Right ventricle myocardium inferior (tissue), 1 donor: ENCODE data around the gene SELENOP. TPM values are rescaled to one million over a fixed set of nuclear protein-coding genes. Genes with fewer than 3 reads are reported as not detected.
"Not testable (repeated sequence)": the region's sequence is repeated elsewhere in the genome, so short reads cannot be mapped to it uniquely, and the experiment has no call there.

Experiments used
- ATAC-seq: fragments of 200-7000 bp; cut with Tn5 transposase; one replicate; pipeline ENCODE4 v1.9.1; 2020; ENCODE audit warnings: mild to moderate bottlenecking, moderate library complexity
- DNase-seq: peaks from one replicate; pipeline ENCODE4 v3.0.0; 2021; ENCODE audit errors: missing footprints
- intact Hi-C: fragments of 100-400 bp; cut with DNase I; formaldehyde crosslinking; loops from one replicate; pipeline ENCODE4 v1.11.0; 2022
- long read RNA-seq: library from polyadenylated mRNA; unstranded; transcript quantifications from one replicate; pipeline ENCODE4 v2.0.0, GENCODE V29; 2021
- total RNA-seq: library from RNA; stranded (reverse); fragmentation: NEBNext Ultra II Directional; extraction: Animal tissue kit (Norgen Biotek cat#: 25700); gene quantifications from one replicate; pipeline ENCODE4 v1.2.1, GENCODE V29; 2021
- donor health status: DM: no; HTN: yes; CAD: no; lungs with severe emphysema.

Gene SELENOP, protein sequence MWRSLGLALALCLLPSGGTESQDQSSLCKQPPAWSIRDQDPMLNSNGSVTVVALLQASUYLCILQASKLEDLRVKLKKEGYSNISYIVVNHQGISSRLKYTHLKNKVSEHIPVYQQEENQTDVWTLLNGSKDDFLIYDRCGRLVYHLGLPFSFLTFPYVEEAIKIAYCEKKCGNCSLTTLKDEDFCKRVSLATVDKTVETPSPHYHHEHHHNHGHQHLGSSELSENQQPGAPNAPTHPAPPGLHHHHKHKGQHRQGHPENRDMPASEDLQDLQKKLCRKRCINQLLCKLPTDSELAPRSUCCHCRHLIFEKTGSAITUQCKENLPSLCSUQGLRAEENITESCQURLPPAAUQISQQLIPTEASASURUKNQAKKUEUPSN
- 284 TPM for total RNA-seq
- long read RNA-seq, transcript SELENOP-214 (5 exons, 2,243 nt): major isoform, 130 of 144 reads
- long read RNA-seq, transcript SELENOP-202 (3 exons, 799 nt): minor isoform, 8 of 144 reads
- long read RNA-seq, partial matches to known transcripts: 0 of 144 reads
- long read RNA-seq, other reads (novel, unspliced or antisense): 2 of 144 reads

DNA sequence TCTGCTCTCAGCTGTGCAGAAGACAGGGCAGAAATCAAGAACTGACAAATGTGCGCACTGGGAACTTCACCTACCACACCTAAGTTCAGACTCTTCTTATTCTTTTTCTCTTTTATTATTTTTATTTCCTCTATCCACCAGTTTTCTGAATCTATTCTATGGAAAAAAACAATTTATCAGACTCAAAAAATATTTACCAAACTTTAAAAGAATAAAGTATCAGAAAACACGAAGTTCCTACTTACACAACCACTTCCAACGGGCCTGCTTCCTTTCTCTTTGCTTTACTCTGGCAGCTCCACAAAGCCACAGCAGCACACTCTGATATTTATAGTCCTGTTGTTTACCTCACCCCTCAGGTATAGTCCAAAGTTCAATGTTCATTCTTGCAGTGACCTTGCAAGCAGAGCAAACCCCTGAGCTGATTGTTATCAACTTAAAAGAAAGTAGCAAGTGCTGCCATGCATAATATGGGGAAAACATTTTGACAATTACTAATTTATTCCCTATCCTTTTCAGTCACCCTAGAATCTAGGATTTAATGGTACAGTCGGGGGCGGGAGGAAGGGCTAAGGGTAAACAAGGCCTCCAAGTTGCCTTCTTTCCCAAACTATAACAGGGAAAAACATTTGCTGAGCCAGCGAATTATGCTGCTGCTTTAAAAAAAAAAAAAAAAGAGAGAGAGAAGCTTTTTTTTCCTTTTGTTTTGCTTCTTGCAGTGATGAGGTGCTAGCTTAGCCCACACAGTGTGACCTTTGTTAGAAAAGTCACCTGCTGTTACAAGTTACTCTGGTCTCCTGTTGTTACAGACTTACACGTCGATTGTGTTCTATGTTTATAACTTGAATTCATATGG is at the start of gene SELENOP:
SELENOP (minus strand) TSS at position 302 of the 856 bp plus-strand sequence. CDS start 3,539 bp downstream, outside the sequence.
- peak; percentile 95 for ATAC-seq
- intact Hi-C loops: loop anchor here (2.0 to 5.0 kb wide), 2 partner anchors 29 to 45 kb away; no protein-coding TSS in a partner anchor

GRCh38 chr5:42858687-42859086 is 47.0 kb upstream of the SELENOP start:
- ATAC-seq (peak; percentile 42), DNase-seq (no peak)
- intact Hi-C loops: loop anchor here (5.0 kb wide), 1 partner anchor 46 kb away; the partner anchor contains the start of gene SELENOP

More for the DNA sequence above, at the start of gene SELENOP:
- DNase-seq: peak; percentile 64

GRCh38 chr5:42858031-42858643 is 46.4 kb upstream of the SELENOP start:
- peak; percentile 72 for ATAC-seq
- intact Hi-C loops: loop anchor here (5.0 kb wide), 1 partner anchor 46 kb away; the partner anchor contains the start of gene SELENOP

DNA sequence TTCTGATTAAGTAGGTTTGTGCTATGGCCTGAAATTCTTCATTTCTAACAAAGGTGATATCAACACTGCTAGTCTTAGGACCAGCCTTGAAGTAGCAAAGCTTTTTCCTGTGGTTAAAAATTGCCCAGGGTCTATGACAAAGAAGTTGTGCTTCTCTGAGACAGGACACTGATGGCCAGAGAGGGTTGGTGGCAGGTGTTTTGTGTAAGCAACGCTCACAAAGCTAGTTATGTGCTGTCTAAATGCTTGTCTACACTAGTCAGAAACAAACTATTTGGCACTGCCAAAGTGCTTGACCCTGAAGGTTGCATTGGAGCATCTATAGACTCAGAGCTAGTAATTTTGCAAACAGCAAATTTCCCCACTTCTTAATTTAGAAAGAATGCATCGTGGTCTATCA is 44.1 kb upstream of the SELENOP start:
- no peak for DNase-seq
- intact Hi-C loops: loop anchor here (5.0 kb wide), 1 partner anchor 44 kb away; the partner anchor contains the start of gene SELENOP
- ATAC-seq: no peak

More at GRCh38 chr5:42858031-42858643, 46.4 kb upstream of the SELENOP start:
- no peak for DNase-seq

DNA sequence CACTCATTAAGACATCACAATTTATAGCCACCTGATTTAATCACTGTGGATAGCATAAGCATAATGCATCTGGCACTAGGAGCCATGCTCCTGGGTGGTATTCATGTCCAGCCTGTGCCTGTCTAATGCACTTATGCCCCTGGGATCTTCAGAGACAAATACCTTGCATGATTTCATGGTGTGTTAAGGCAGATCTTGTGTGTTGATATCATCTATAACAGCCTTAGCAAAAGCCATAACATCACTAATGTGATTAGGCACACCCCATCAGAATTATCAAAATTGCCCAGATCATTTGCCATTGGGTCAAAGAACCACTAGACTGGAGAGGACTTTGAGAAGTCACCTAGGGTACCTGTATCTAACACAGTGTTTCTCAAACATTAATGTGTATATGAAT is 43.7 kb upstream of the SELENOP start:
- ATAC-seq (no peak), DNase-seq (no peak)
- intact Hi-C loops: loop anchor here (5.0 kb wide), 1 partner anchor 43 kb away; the partner anchor contains the start of gene SELENOP

DNA sequence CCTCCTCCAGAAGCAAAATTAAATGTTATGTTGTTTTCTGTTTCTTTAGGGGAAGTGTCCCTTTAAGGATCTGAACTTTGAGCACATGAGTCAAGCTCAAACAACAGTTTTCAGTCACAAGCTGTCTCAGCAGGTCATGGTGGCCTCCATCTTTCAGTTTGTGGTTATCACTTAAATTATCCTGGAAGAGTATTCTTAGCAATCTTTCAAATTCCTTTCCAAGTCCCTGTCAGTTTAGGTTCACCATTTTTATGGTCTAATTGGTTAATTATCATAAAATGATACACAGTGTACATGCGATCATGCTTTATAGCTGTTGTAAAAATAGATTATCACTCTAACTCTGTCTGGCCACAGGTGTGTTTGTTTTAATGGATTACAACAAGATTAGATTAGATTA is 43.1 kb upstream of the SELENOP start:
- DNase-seq (no peak), ATAC-seq (no peak)
- intact Hi-C loops: loop anchor here (5.0 kb wide), 1 partner anchor 42 kb away; the partner anchor contains the start of gene SELENOP

- DNase-seq: no peak
- intact Hi-C loops: no loop called here
- no peak for ATAC-seq
These were observed 41.1 kb upstream of the SELENOP start for GRCh38 chr5:42852826-42853225.

DNA sequence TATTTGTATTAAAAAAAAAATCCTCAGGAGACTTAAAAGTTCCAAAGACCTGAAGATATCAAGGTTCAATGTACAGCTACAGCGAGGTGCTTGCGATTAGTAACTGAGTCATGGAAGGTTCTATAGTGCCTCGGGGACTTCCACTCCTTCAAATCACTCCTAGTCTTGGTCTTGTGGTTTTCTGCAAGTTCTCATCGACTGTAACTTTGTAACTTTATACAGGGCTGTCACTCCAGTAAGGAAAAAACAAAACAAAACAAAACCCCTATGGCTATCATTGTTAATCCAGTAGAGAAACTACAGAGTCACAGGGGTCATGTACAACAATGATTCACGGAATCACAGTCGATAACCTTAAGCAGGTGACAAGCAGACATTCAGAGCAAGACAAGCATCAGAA is 39.8 kb upstream of the SELENOP start:
- DNase-seq (no peak), ATAC-seq (no peak)
- intact Hi-C loops: no loop called here

DNA sequence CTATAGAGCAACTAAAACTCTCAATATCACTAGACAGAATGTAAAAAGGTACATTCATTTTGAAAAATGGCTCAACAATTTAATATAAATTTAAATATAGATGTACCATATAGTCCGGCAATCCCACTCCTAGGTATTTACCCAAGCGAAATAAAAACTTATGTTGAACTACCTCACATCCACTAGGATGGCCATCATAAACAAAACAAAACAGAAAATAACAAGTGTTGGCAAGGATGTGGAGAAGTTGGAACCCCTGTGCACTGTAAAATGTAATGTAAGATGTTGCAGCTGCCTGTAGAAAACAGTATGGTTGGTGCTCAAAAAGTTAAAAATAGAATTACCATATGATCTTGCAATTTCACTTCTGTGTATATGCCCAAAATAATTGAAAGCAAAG is 36.9 kb upstream of the SELENOP start:
- ATAC-seq (no peak), DNase-seq (no peak)
- intact Hi-C loops: no loop called here

GRCh38 chr5:42844408-42844807 is 32.7 kb upstream of the SELENOP start:
- intact Hi-C loops, ATAC-seq, DNase-seq: not testable (repeated sequence)

DNA sequence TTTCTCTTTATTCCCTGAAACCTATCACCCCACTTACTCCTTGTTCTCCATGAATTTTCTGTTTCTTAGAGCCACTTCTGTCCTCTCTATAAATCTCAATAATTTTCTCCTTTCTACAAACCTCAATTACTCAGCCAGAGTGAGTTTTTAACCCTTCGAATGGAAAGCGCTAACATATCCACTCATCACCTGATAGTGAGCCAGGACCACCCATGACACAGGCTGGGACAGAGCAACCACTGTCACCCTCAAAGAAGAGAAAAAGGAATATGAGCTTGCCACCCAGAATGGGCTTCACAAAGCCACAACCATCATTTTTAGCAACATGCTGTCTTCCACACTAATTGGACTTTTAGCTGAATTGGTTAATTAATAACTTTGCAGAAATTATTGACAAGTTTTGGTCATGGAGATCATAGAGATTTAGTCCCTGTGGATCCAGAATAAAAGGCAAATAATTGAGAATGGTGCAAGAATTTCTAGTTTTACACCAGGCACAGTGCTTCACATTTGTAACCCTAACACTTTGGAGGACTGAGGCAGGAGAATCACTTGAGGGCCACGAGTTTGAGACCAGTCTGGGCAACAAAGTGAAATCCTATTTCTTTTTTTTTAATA is 32.1 kb upstream of the SELENOP start:
- intact Hi-C loops: no loop called here
- DNase-seq (no peak), ATAC-seq (no peak)

DNA sequence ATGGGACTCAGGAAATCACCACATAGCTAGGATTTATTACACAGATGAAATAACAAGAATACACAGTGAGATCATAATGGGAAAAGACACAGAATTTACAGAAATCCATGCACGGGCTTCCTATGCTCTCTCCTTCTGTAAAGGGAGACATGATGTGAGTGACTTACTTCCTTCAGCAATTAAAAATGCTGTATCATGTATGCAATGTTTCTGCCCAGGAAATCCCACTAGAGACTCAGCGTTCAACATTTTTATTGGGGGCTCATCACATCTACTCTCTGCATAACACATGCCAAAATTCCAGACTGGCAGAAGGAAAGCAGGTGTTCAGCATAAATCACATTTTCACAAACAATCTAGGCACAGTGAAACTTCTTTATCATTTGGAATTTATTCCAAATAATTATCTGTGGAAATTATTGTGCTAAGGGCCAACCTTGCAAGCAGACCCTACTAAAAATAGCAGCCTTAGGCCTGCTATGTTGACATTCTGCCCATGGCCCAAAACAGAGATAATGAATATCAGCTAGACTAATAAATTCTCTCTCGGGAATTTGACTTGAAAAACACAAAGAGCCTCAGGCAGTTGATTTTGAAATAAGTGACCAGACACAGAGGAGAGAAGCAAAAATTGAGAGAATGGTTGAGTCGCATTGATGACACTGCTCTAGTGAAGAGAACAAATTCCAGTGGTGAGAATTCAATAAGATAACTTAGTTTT is 31.4 kb upstream of the SELENOP start:
- ATAC-seq: peak; percentile 80
- intact Hi-C loops: no loop called here
- no peak for DNase-seq

GRCh38 chr5:42840842-42841567 is 29.3 kb upstream of the SELENOP start:
- DNase-seq (no peak), ATAC-seq (no peak)
- intact Hi-C loops: loop anchor here (2.0 kb wide), 1 partner anchor 30 kb away; the partner anchor contains the start of gene SELENOP

DNA sequence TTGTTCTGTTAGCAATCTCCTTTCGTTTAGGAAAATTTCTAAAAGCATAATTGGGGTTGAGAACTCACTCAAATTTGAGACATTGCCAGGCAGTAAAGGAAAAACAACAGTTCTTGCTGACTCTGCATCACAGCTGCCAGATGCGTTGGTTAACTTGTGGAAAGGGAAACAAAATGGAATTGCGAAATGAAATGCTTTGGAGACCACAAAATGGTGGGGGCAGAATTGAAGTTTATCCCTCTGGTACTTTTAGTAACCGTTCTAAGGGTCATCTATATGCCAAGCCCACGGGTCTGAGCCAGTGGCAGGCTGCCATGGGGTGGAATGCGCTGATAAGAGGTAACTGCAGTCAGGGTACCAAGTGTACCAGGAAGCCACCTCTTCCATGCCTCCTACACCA is 28.6 kb upstream of the SELENOP start:
- intact Hi-C loops: loop anchor here (2.0 kb wide), 1 partner anchor 29 kb away; the partner anchor contains the start of gene SELENOP
- DNase-seq: peak; percentile 76

DNA sequence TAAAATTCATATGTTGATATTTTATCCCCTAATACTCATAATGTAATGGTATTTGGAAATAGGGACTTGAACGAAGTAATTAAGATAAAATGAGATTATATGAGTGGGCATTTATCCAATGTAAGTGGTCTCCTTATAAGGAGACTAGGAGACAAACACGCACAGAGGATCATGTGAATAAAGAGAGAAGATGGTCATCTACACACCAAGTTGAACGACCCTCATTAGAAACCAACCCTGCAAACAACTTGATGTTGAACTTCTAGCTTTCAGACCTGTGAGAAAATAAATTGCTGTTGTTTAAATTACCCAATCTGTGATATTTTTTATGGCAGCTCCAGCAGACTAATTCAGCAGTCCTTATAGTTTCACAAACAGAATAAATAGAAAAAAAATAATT is 27.5 kb upstream of the SELENOP start:
- ATAC-seq (no peak), DNase-seq (no peak)
- intact Hi-C loops: no loop called here

More for the DNA sequence above, 28.6 kb upstream of the SELENOP start:
- ATAC-seq: peak; percentile 75

DNA sequence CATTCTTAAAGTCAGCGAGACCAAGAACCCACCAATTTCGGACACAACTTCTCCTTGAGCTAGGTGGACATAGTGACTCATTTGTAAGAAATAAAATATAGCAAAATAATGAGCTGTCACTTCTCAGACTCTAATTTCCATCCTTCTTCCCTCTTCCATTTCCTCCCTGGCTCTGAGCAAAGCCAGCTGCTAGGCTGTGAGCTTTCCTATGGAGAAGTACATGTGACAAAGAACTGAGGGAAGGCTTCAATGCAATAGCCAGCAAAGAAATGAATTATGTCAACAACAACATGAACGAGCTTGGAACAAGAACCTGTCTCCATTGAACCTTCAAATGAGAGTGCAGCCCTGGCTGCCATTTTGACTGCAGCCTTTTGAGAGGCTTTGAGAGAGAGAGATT is 25.9 kb upstream of the SELENOP start:
- ATAC-seq (peak; percentile 38), DNase-seq (no peak)
- intact Hi-C loops: no loop called here
